Keratinocyte (primary cell): ENCODE measurements around the gene UBE3A. TPM values are rescaled to one million over a fixed set of nuclear protein-coding genes. Genes with fewer than 3 reads are reported as not detected.

Experiments used
- DNase-seq: peaks from one replicate; pipeline ENCODE4 v3.0.0-alpha.2; 2011; ENCODE audit warnings: low read depth, missing footprints, low spot score
- FAIRE-seq: peaks from 2 replicates; lab custom pipeline; 2011; peaks lifted over from hg19 to GRCh38; lab: Jason Lieb, UNC
- H2AFZ ChIP-seq: 2 replicates; pipeline ENCODE4 v1.6.0; 2012; ENCODE audit warnings: low read length, control low read depth, inconsistent platforms; ENCODE audit not compliant: control insufficient read depth
- H3K27ac ChIP-seq: 2 replicates; pipeline ENCODE4 v1.5.1; 2011; ENCODE audit warnings: low read length; ENCODE audit not compliant: control insufficient read depth, insufficient read depth
- H3K27me3 ChIP-seq: 3 replicates; pipeline ENCODE4 v1.6.0; 2011; ENCODE audit warnings: low read length; ENCODE audit not compliant: control insufficient read depth, insufficient read depth; ENCODE audit errors: extremely low read depth
- H3K36me3 ChIP-seq, 2 experiments: 2 replicates in 1 of 2; 3 replicates in 1 of 2; pipeline ENCODE4 v1.5.1; 2011; ENCODE audit warnings: low read length in 2 of 2, mild to moderate bottlenecking in 1 of 2; ENCODE audit not compliant: control insufficient read depth in 2 of 2, insufficient read depth in 2 of 2; ENCODE audit errors: extremely low read depth in 1 of 2
- H3K4me1 ChIP-seq: 3 replicates; pipeline ENCODE4 v1.5.1; 2011; ENCODE audit warnings: low read length; ENCODE audit not compliant: control insufficient read depth, insufficient read depth; ENCODE audit errors: extremely low read depth
- H3K4me2 ChIP-seq: 3 replicates; pipeline ENCODE4 v1.6.0; 2011; ENCODE audit warnings: low read depth, low read length; ENCODE audit not compliant: control insufficient read depth, insufficient read depth; ENCODE audit errors: extremely low read depth
- H3K4me3 ChIP-seq, 3 experiments: fragments of 200-600 bp in 1 of 3; sonication (generic) in 1 of 3; 2 replicates in 2 of 3; 3 replicates in 1 of 3; pipeline ENCODE4 v1.5.1; 2011 to 2016; ENCODE audit warnings: low read length in 3 of 3, mild to moderate bottlenecking in 3 of 3, control low read depth in 2 of 3, inconsistent platforms in 1 of 3, low read depth in 1 of 3, mixed read lengths in 1 of 3, mixed run types in 1 of 3, moderate library complexity in 1 of 3; ENCODE audit not compliant: control insufficient read depth in 2 of 3, insufficient read depth in 2 of 3; ENCODE audit errors: extremely low read depth in 1 of 3
- H3K79me2 ChIP-seq: 2 replicates; pipeline ENCODE4 v1.6.0; 2012; ENCODE audit warnings: low read length; ENCODE audit not compliant: control insufficient read depth, insufficient read depth
- H3K9ac ChIP-seq: 3 replicates; pipeline ENCODE4 v1.6.0; 2011; ENCODE audit warnings: low read length; ENCODE audit not compliant: control insufficient read depth, insufficient read depth; ENCODE audit errors: extremely low read depth
- H3K9me1 ChIP-seq: 3 replicates; pipeline ENCODE4 v1.6.0; 2011; ENCODE audit warnings: low read length; ENCODE audit not compliant: control insufficient read depth, insufficient read depth; ENCODE audit errors: extremely low read depth
- H3K9me3 ChIP-seq: 2 replicates; pipeline ENCODE4 v1.5.1; 2012; ENCODE audit warnings: low read depth, low read length; ENCODE audit not compliant: control insufficient read depth
- H4K20me1 ChIP-seq: 3 replicates; pipeline ENCODE4 v1.6.0; 2011; ENCODE audit warnings: low read length; ENCODE audit not compliant: control insufficient read depth, insufficient read depth; ENCODE audit errors: extremely low read depth
- EZH2 ChIP-seq: IDR thresholded peaks from one replicate; pipeline ENCODE4 v1.6.1; 2012; ENCODE audit warnings: inconsistent platforms, mild to moderate bottlenecking, low read length, moderate library complexity
- dilution Hi-C: fragments of 300-500 bp; cut with MboI; formaldehyde crosslinking; loops from one replicate; pipeline ENCODE4 v1.7.0; 2020; ENCODE audit warnings: low sequenced_read_pairs; ENCODE audit not compliant: extremely low pct_ligation_motif_present
- polyA plus RNA-seq, 5 experiments: library from polyadenylated mRNA; depleted of rRNA in 3 of 5; stranded (reverse) in 3 of 5; stranded (forward) in 1 of 5; unstranded in 1 of 5; fragments of >200 nt; gene quantifications; 1 replicate in 1 of 5; 2 replicates in 3 of 5; 3 replicates in 1 of 5; pipeline versions ENCODE4 v1.2.1 to v1.2.3, GENCODE V29; 2011 to 2012; ENCODE audit warnings: missing spikeins in 2 of 5, low read depth in 1 of 5, low replicate concordance in 1 of 5
- TF ChIP-seq, protein P1 (sequence below), 3 experiments: IDR thresholded peaks in 1 of 3; conservative IDR thresholded peaks in 1 of 3; optimal IDR thresholded peaks in 1 of 3; 2 replicates in 2 of 3; 3 replicates in 1 of 3; pipeline versions ENCODE3 to v1.5.1; 2011; ENCODE audit warnings: low read length in 3 of 3, mild to moderate bottlenecking in 3 of 3, moderate library complexity in 2 of 3, control low read depth in 1 of 3, inconsistent platforms in 1 of 3; ENCODE audit not compliant: insufficient read depth in 2 of 3; ENCODE audit errors: extremely low read depth in 1 of 3

Gene UBE3A
- polyA plus RNA-seq, 1 donor (not counting 4 experiments of a cell fraction or from before 2014, with no cell fraction given): 45.0 TPM

DNA sequence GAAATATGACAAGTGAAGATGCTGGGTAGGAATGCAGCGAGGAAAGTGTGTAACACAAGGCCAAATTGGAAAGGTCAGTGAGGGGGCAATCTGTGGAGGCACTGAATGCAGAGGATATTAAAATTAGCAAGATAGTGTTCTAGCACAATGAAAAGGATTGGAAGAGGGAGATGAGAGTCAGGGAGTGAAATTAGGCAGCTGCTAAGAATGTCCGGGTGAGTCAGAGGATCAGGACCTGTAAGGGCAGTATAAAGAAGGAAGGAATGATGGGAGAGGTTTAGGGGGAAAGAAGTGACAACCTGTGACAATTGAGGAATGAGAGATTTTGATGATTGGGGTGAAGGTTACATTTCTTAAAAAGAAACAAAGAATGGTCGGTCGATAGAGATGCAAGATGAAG, 103.5 kb downstream of the UBE3A start:
- H3K9ac ChIP-seq: no peak overlapping the region
- DNase-seq: no peak
- dilution Hi-C loops: no loop called here

DNA sequence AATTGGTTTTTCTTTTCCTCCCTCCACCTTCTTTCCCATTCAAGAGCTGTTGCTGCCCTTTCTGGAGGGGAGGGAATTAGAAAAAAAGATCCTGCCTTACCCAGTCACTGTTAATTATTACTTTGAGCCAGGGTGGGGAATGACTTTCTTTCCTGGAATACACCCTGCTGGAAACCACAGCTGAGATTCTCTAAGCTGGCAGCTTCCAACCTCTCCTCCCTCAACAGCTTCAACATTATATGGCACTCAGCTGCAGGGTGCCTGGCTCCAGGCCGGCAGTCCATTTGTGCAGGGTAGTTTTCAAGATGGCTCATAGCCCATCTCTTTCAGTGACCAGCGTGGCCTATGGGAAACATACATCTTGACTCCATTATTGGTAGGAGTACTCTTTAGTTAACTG, 105.8 kb downstream of the UBE3A start:
- DNase-seq (no peak), FAIRE-seq (no peak)
- no peaks in the 10 kb centered on the region for H3K9me1 ChIP-seq
- TF ChIP-seq EZH2: no peak
- TF ChIP-seq, protein P1, sequence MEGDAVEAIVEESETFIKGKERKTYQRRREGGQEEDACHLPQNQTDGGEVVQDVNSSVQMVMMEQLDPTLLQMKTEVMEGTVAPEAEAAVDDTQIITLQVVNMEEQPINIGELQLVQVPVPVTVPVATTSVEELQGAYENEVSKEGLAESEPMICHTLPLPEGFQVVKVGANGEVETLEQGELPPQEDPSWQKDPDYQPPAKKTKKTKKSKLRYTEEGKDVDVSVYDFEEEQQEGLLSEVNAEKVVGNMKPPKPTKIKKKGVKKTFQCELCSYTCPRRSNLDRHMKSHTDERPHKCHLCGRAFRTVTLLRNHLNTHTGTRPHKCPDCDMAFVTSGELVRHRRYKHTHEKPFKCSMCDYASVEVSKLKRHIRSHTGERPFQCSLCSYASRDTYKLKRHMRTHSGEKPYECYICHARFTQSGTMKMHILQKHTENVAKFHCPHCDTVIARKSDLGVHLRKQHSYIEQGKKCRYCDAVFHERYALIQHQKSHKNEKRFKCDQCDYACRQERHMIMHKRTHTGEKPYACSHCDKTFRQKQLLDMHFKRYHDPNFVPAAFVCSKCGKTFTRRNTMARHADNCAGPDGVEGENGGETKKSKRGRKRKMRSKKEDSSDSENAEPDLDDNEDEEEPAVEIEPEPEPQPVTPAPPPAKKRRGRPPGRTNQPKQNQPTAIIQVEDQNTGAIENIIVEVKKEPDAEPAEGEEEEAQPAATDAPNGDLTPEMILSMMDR (optimal IDR thresholded peaks at IDR 0.05 in 1 of 3, IDR thresholded peaks at IDR 0.05 in 1 of 3, conservative IDR thresholded peaks at IDR 0.05 in 1 of 3; ENCODE audit: extremely low read depth in 1 of 3, insufficient read depth in 2 of 3, low read length in 3 of 3): no peak
- H3K79me2 ChIP-seq: no peaks in the 10 kb centered on the region
- no peak overlapping the region for H3K4me2 ChIP-seq
- H3K27ac ChIP-seq: no peak overlapping the region
- no peaks in the 10 kb centered on the region for H3K4me1 ChIP-seq
- peaks cover 0 to 7% of the 10 kb centered on the region in 2 experiments for H3K36me3 ChIP-seq
- no peak overlapping the region for H2AFZ ChIP-seq
- no peaks in the 10 kb centered on the region for H4K20me1 ChIP-seq
- H3K4me3 ChIP-seq: no peak overlapping the region
- dilution Hi-C loops: no loop called here
- H3K9ac ChIP-seq: no peak overlapping the region
- no peaks in the 10 kb centered on the region for H3K27me3 ChIP-seq
- no peaks in the 10 kb centered on the region for H3K9me3 ChIP-seq

More for the DNA sequence above, 103.5 kb downstream of the UBE3A start:
- Histone ChIP-seq H3K4me3 (no peak overlapping the region), H3K9me3 (no peaks in the 10 kb centered on the region), H2AFZ (no peak overlapping the region), H3K27me3 (no peaks in the 10 kb centered on the region), H3K9me1 (no peaks in the 10 kb centered on the region), H4K20me1 (no peaks in the 10 kb centered on the region), H3K27ac (no peak overlapping the region), H3K79me2 (no peaks in the 10 kb centered on the region), H3K4me1 (no peaks in the 10 kb centered on the region), H3K4me2 (no peak overlapping the region), H3K36me3 (peaks cover 2 to 11% of the 10 kb centered on the region in 2 experiments)
- TF ChIP-seq, protein P1 (optimal IDR thresholded peaks at IDR 0.05 in 1 of 3, IDR thresholded peaks at IDR 0.05 in 1 of 3, conservative IDR thresholded peaks at IDR 0.05 in 1 of 3; ENCODE audit: extremely low read depth in 1 of 3, insufficient read depth in 2 of 3, low read length in 3 of 3): no peak
- no peak for TF ChIP-seq EZH2
- FAIRE-seq: no peak
